Measurements from ENCODE around the gene ZNF543.
"Not testable (repeated sequence)": the region's sequence is repeated elsewhere in the genome, so short reads cannot be mapped to it uniquely, and the experiment has no call there.

Gene ZNF543

DNA sequence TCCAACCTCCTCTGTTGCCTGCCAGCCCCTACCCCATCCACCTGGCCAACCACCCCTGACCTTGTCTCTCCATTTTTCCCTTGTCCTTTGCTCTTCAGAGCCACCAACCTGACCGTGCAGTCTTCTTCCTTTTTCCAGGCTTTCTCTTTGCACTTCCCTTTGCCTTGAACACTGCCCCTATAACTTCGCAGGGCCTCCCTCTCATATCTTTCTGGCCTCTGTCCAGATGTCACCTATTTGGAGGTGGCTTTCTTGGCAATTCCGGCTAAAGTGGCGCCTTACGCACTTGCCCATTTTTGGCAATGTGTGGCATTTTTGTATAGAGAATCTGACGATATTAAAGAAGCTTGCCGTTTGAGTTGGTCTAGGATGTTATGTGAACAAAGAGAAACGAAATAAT lies 844 bp downstream of the ZNF543 start:
- DNase-seq (ENCODE audit: low read depth in 2 of 2), result no peak

GRCh38 chr19:57321751-57322150 lies 1.5 kb downstream of the ZNF543 start:
- no peak for DNase-seq (ENCODE audit: low read depth in 2 of 2)

- DNase-seq (ENCODE audit: low read depth in 2 of 2), result no peak
Measured at GRCh38 chr19:57324992-57325391, 4.7 kb downstream of the ZNF543 start.

- DNase-seq (ENCODE audit: low read depth in 2 of 2), result no peak
Measured at GRCh38 chr19:57327993-57328392, 7.7 kb downstream of the ZNF543 start.

GRCh38 chr19:57334191-57334590 lies 13.9 kb downstream of the ZNF543 start:
- no peak for DNase-seq (ENCODE audit: low read depth in 2 of 2)

- DNase-seq (ENCODE audit: low read depth in 2 of 2), result no peak
Measured at GRCh38 chr19:57338877-57339276, 18.6 kb downstream of the ZNF543 start.

DNA sequence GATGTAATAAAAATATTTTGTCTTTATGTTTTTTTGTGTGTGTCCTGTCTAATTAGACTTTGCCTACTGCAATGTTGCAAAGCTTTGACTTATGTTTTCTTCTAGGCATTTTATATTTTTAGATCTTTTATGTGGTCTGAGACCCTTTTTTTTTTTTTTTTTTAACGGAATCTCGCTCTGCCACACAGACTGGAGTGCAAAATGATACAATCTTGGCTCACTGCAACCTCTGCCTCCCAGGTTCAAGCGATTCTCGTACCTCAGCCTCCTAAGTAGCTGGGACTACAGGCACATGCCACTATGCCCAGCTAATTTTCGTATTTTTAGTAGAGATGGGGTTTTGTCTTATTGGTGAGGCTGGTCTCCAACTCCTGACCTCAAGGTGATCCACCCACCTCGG lies 22.3 kb downstream of the ZNF543 start:
- DNase-seq (ENCODE audit: low read depth in 2 of 2), result no peak

DNA sequence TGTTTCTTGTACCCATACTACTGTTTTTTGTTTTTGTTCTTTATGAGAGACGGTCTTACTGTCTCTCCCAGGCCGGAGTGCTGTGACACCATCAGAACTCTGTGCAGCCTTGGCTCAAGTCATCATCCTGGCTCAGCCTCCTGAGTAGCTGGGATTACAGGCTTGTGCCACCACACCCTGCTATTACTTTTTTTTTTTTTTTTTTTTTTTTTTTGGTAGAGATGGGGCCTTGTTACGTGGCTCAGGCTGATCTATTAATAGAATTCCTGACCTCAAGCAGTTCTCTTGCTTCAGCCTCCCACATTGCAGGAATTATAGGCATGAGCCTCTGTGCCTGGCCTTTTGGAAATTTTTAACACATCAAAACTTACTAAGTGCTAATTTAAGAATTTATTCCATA lies 27.9 kb downstream of the ZNF543 start:
- no peak for DNase-seq (ENCODE audit: low read depth in 2 of 2)

DNA sequence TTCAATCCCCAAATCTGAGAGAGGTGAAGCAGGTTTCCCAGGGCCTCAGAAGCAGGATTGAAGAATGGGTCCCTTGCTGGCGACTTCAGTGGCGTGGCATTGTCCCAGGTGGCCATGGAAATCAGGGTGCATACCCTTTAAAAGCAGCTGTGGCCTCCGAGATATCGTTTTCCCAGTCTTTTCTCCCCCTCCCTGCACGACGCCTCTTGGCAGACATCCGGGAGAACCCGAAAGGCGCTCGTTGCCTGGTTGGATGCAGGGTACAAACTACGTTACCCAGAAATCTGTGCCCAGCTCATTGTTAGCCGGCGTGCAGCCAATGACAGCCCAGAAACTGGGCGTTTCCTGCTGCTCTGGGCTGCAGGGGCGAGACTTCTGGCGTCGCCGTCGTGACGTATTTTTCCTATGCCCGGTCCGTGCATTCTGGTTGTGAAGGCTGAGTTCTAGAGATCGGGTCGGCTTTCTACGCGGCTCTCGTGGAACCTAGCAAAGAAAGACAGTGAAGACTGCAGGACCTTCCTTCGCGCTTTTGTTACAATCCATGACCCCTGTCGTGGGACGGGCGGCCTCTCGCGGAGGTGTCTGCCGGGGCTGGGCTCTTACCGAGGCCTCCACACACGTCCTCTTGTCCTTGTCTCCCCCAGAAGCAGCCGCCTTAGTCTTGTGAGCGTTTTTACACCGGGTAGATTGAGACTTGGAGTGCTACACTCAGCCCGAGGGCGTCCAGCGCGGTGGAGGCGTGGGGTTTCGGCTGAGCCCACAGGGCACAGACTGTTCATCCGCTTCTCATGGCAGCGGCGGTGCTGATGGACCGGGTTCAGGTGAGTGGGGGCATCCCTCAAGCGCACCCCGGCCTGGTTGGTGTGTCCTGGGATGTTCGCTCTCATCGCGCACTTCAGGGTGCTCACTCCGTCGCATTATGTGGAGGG lies 30.9 kb downstream of the ZNF543 start, which contains the start of gene ZNF304:
ZNF304 (plus strand) TSS at position 395 of the 929 bp plus-strand sequence; CDS start at position 789, 394 bp downstream.
- DNase-seq (ENCODE audit: low read depth in 2 of 2), result peak; percentile 70 to 75

DNA sequence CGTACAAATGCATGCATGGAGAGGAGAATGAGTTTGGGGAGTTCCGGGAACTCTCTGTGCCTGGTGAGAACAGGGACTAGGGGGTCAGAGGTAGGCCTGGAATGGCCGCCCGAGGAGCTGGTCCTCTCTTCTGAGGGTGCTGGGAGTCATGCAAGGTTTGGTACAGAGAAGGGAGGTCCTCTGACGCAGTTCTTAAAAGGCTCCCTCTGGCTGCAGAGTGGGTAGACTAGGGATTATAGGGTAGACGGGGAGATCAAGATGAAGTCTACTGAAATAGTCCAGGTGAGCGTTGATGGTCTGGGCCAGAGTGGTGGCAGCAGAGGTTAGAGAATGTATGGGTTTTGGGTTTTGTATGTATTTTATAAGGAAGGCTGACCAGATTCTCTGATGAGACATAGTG lies 31.6 kb downstream of the ZNF543 start:
- no peak for DNase-seq (ENCODE audit: low read depth in 2 of 2)

GRCh38 chr19:57355916-57356315 lies 35.6 kb downstream of the ZNF543 start:
- DNase-seq (ENCODE audit: low read depth in 2 of 2), result no peak

DNA sequence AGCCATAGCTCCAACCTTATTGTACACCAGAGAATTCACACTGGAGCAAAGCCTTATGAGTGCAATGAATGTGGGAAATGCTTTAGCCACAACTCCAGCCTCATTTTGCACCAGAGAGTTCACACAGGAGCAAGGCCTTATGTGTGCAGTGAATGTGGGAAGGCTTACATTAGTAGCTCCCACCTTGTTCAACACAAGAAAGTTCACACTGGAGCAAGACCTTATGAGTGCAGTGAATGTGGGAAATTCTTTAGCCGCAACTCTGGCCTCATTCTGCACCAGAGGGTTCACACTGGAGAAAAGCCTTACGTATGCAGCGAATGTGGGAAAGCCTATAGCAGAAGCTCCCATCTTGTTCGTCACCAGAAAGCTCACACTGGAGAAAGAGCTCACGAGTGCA lies 37.1 kb downstream of the ZNF543 start:
- DNase-seq (ENCODE audit: low read depth in 2 of 2), result no peak

DNA sequence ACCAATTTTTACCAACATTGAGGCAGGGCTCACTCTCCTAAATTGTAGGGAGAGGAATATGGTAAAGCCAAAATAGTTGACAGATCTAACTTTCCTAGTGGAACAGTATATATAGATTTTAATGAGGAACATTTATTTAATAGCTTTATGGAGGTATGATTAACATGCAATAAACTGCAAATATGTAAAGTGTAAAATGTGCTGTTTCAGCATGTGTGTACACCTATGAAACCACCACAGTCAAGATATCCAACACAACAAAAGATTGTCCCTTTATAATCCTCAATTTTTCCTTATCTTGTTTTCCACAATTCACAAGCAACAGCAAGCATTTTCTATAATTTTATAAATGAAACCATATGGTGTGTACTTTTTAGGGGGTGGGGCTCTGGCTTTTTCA lies 39.0 kb downstream of the ZNF543 start:
- DNase-seq (ENCODE audit: low read depth in 2 of 2), result no peak

GRCh38 chr19:57362419-57362818 lies 42.1 kb downstream of the ZNF543 start:
- no peak for DNase-seq (ENCODE audit: low read depth in 2 of 2)

DNA sequence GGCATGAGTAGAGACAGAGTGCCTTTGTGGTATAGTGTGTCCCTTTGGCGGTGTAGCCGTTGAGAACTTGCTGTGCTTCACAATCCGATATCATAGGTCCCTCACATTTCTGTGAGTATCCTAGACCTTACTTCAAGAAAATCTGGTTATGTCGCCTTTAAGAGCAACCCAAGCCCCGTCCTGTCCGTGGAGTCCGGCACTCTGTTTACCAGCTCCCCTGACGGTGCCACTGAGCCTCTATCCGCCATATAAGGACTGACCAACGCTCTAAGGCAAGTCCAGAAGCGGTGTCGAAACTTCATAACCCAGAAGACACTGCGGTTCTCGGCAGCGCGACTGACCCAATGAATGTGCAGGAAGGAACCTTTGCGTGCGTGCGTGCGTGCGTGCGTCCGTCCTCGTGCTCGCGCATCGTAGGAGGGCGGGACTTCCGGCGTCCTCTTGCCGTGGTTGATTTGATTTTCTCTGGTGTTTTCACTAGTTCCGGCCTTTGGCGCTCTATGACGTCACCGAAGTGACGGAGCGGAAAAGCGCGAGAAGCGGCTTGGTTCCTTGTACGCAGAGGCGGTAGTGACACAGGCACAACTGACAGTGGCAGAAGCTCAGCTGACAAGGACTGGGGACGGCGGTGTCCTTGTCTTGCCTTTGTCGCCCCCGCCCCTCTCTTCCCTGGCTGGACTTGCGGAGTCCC lies 42.9 kb downstream of the ZNF543 start, which contains the start of the genes TRAPPC2B and ZNF547:
TRAPPC2B (plus strand) TSS at position 555 of the 691 bp plus-strand sequence. CDS start 1,283 bp downstream, outside the sequence.
ZNF547 (plus strand) TSS at position 555 of the 691 bp plus-strand sequence. CDS start 5,005 bp downstream, outside the sequence.
- peak; percentile 97 to 98 for DNase-seq (ENCODE audit: low read depth in 2 of 2)

- no peak for DNase-seq (ENCODE audit: low read depth in 2 of 2)
Measured at GRCh38 chr19:57363688-57364181, 43.5 kb downstream of the ZNF543 start.

GRCh38 chr19:57366776-57367175 lies 46.5 kb downstream of the ZNF543 start:
- no peak for DNase-seq (ENCODE audit: low read depth in 2 of 2)

DNA sequence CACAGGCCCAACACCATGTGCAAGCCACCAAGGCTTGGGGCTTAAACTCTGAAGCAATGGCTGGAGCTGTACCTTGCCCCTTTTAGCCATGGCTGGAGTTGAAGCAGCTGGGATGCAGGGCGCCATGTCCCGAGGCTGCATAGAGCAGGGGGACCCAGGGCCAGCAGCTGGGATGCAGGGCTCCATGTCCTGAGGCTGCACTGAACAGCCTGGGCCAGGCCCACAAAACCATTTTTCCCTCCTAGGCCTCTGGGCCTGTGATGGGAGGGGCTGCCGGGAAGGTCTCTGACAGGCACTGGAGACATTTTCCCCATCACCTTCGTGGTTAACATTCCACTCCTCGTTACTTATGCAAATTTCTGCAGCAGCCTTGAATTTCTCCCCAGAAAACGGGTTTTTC lies 53.9 kb downstream of the ZNF543 start:
- DNase-seq (ENCODE audit: low read depth in 2 of 2), result no peak

DNA sequence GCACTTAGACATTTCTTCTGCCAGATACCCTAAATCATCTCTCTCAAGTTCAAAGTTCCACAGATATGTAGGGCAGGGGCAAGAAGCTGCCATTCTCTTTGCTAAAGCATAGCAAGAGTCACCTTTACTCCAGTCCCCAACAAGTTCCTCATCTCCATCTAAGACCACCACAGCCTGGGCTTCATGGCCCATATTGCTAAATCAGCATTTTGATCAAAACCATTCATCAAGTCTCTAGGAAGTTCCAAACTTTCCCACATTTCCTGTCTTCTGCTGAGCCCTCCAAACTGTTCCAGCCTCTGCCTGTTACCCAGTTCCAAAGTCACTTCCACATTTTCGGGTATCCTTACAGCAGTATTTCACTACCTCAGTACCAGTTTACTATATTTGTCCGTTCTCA lies 54.4 kb downstream of the ZNF543 start:
- DNase-seq (ENCODE audit: low read depth in 2 of 2), result not testable (repeated sequence)

DNA sequence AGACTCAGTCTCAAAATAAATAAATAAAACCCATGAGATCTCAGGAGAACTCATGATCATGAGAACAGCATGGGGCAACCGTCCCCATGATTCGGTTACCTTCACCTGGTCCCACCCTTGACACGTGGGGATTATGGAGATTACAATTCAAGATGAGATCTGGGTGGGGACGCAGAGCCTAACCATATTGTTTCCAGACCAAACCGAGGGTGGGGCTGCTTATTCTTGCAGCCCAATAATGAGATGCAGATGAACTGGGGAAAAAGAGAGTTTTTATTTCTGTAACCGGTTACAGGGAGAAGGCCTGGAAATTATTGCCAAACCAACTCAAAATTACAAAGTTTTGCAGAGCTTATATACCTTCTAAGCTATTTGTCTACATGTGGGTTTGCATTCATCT lies 55.9 kb downstream of the ZNF543 start:
- no peak for DNase-seq (ENCODE audit: low read depth in 2 of 2)

- DNase-seq (ENCODE audit: low read depth in 2 of 2), result no peak
Measured at GRCh38 chr19:57377498-57378146, 57.4 kb downstream of the ZNF543 start.
